VCaP (cell line): ENCODE measurements around the gene RHBG.
A peak's percentile ranks its signal among the peaks of the same experiment; 100 is the strongest.

Experiments
- H3K27ac ChIP-seq: fragments of 450-650 bp; 2 replicates; pipeline ENCODE4 v1.5.1; 2017
- TF ChIP-seq, protein P1 (sequence below): fragments of 450-650 bp; conservative IDR thresholded peaks from 2 replicates; pipeline ENCODE4 v1.5.1; 2017; ENCODE audit warnings: mild to moderate bottlenecking, moderate library complexity

The RHBG gene

DNA sequence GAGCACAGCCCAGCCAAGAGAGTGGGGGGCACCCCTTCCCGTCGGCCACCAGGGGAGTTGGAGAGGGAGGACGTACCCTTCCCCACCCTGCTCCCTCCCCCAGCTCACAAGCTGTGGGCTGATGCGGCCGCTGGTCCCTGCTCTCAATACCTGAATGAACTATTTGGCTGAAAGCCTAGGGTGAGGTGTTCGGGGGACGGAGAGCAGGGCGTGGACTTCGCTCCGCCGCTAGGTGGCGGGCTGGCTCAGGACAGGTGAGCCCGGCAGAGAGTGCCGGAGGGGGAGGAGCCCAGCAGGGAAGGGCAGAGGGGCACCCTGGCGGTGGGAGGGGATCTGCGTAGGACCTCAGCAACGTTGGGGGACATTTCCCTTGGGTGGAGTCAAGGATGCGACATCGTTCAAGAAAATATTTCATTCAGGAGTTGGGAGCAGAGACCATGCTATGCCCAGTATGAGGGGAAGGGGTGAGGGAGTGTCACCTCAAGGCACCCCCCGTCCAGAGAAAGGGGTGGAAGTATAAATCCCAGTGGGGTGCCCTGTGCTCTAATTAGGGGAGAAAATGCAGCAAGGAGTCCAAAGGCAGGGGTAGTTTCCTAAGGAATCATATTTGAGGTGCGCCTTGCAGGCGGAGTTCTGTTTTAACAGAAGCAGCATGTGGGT is 12.0 kb upstream of the RHBG start:
- H3K27ac ChIP-seq, result peak overlapping the region; percentile 31; the same call in 1 of the 2 replicates
- TF ChIP-seq, protein P1, sequence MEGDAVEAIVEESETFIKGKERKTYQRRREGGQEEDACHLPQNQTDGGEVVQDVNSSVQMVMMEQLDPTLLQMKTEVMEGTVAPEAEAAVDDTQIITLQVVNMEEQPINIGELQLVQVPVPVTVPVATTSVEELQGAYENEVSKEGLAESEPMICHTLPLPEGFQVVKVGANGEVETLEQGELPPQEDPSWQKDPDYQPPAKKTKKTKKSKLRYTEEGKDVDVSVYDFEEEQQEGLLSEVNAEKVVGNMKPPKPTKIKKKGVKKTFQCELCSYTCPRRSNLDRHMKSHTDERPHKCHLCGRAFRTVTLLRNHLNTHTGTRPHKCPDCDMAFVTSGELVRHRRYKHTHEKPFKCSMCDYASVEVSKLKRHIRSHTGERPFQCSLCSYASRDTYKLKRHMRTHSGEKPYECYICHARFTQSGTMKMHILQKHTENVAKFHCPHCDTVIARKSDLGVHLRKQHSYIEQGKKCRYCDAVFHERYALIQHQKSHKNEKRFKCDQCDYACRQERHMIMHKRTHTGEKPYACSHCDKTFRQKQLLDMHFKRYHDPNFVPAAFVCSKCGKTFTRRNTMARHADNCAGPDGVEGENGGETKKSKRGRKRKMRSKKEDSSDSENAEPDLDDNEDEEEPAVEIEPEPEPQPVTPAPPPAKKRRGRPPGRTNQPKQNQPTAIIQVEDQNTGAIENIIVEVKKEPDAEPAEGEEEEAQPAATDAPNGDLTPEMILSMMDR, result peak; percentile 96

DNA sequence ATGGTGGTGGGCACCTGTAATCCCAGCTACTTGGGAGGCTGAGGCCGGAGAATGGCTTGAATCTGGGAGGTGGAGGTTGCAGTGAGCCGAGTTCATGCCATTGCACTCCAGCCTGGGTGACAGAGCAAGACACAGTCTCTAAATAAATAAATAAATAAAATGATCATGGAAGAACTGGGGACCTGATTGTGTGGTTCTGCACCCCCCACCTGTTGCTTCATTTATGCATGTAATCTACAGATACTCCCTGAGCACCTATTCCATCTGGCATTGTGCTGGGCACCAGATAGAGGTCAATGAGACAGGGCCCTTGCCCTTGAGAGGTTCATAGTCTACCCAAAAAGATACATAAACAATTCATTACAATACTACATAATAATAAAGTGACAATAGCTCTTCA is 11.0 kb upstream of the RHBG start:
- TF ChIP-seq, protein P1, result no peak
- no peak overlapping the region for H3K27ac ChIP-seq

DNA sequence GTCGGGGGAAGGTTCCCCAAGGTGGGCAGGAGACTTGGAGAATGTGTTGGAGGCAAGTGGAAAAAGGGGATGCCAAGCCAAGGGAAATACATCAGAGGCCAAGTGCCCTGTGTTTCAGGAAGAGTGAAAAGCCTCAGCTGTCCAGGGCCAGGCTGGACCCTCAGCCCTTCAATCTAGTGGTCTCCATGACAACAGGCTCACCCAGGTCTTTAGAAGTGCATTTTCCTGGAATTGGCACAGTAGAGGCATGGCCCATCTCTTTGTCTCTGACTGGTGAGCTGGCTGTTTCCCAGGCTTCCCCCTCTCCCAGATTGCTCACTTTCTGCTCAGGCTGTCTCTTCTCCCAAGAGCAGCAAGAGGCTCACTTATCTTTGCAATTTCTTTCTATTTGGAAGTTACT is 10.4 kb upstream of the RHBG start:
- TF ChIP-seq, protein P1, result no peak
- H3K27ac ChIP-seq, result no peak overlapping the region

DNA sequence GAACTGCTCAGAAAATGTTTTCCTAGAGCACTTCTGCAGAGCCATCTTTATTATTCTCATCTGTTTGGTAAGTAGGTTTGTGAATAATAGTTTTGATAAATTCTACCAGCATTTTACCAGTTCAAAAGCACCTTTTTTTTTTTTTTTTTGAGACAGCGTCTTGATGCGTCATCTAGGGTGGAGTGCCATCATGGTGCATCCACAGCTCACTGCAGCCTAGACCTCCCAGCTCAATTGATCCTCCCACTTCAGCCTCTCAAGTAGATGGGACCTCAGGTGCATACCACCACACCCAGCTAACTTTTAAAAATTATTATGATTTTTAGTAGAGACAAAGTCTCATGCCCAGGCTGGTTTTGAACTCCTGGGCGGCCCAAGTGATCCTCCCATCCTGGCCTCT is 9.8 kb upstream of the RHBG start:
- H3K27ac ChIP-seq, result no peak overlapping the region
- TF ChIP-seq, protein P1, result no peak

DNA sequence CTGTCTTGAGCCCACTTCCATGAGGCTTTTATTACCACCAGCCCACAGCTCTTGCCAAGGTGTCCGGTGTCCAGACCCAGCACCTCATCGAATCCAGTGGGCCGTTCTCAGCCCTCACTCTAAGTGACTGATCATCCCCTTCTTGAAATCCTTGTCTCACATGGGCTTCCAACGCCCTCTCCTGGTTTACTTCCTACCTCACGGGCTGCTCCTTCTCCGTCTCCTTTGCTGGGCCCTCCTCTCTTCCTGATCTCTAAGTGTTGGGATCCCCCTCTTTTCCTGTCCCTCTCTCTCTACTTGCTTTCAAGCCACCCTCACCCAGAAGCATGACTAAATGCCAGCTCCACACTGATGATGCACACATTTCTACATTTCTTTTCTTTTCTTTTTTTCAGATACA is 9.0 kb upstream of the RHBG start:
- H3K27ac ChIP-seq, result no peak overlapping the region
- TF ChIP-seq, protein P1, result 0 out of 2 replicates have a peak, but pooled peaks have one; percentile 15

DNA sequence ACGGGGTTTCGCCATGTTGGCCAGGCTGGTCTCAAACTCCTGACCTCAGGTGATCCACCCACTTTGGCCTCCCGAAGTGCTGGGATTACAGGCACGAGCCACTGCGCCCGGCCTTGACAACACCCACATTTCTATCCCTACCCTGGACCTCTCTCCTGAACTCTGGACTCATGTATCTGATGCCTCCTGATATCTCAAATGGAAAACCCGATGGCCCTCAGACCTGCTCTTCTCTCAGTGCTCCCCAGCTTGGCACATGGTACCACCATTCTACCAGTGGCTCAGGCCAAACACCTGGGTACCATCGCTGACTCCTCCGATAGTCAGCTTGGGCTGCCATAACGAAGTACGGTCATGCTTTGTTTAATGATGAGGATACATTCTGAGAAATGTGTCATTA is 8.5 kb upstream of the RHBG start:
- TF ChIP-seq, protein P1, result no peak
- H3K27ac ChIP-seq, result no peak overlapping the region

DNA sequence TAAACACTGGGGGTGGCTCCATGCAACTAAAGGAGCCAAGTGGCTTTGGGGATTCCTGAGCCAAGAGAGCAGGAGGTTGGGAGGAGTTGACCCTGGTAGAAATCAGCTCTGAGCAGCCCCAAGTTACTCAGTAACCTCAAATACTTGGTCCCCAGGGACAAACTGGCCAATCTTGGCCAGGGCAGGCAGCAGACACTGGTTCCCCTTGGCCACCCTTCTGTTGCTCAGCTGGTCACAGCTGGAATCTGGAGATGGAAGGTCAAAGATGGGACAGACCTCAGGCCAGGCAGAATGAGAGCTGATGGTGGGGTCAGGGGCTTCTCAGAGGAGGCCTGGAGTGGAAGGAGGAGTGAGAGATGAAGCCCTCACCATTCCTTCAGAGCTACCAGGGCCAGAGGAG is 3.3 kb upstream of the RHBG start:
- TF ChIP-seq, protein P1, result no peak

More for the DNA sequence above, 3.3 kb upstream of the RHBG start:
- H3K27ac ChIP-seq, result no peak overlapping the region
